Measurements from ENCODE around the gene GPR3.
"Not testable (repeated sequence)": the region's sequence is repeated elsewhere in the genome, so short reads cannot be mapped to it uniquely, and the experiment has no call there.

The GPR3 gene

DNA sequence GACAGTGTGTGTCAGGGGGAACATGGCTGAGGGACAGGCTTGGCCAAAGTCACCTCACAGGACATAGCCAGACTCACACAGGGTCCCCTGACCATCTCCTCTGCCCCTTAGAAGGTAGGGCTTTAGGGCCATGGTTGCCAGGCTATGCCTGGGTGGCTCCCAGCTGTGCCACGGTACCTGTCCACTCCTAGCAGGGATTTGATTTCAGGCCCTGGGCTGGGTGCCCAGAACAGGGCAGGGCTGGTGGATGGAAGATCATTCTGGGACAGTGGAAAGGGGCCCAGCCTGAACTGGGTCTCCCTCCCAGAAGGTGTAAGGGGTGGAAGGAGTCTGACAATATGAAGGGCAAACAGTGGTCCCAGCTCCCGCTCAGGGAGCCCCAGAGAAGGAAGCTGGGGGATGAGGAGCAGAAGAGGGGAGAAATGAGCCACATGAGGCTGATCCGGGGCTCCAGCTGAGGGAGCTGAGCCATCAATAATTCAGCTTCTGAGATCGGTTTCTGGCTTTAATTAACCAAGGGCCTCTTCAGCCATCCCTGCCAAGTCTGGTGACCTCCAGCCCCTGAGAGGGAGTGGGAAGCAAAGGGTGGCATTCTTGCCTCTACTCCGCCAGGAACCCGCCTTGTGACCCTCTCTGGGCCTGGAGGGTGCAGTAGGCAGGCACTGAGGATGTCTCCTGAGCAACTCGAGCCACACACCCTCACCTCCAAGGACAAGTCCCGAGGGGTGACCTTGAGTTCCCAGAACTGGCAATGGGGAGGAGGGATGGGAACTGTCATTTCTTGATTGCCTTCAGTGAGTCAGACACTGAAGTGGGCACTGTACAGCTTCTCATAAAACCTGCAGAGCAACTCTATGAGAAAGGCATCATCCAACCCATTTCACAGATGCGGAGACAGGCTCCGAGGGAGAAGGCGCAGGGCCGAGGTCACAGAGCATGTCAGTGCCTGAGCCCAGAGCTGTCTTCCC lies 11.4 kb upstream of the GPR3 start:
- DNase-seq: no peak

GRCh38 chr1:27381969-27382762 lies 10.3 kb upstream of the GPR3 start:
- DNase-seq: no peak

DNA sequence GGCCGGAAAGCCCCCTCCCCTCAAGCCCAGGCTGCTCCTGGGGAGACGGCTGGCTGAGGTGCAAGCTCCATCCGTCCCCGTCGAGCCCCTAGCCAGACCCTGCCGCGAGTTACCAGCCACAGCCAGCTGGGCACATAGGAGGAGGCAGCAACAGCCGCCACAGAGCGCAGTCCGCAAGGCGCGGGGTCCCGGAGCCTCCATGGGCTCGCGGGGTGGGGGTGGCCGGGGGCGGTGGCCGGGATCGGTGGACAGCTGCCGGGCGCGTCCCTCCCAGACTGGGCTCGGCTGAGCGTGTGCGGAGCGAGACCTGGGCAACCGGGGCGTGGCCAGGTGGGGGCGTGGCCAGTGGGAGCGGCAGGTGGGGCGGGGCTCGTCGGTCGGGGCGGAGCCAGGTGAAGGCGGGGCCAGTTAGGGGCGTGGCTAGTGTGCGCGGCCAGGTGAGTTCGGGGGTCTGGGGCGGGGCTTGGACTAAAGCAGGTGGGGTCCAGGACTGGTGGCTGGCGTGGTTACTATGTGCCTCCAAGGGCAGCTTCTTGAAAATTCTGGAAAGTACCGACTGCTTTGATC lies 9.3 kb upstream of the GPR3 start, which contains the start of gene CD164L2:
CD164L2 (minus strand) TSS at position 295 of the 567 bp plus-strand sequence; CDS start at position 201, 94 bp downstream.
- DNase-seq: no peak

DNA sequence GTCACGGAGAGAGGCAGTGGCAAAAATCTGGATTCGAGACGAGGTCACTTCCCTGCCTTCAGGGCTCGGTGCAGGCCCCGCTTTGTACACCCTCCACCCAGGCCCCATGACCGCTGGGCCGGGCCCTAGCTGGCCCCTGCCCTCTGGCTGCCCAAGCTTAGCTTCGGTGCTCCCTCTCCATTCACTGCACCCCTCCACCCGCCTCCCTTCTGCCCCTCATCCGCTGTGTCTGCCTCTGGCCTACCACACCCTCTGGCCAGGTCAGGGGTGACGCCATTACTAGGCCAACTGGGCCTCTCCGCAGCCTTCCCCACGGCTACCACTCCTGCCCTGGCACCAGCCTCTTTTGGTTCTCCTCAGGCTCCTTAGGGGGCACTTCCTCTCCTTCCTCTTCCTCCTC lies 8.8 kb upstream of the GPR3 start:
- DNase-seq: no peak

GRCh38 chr1:27384797-27385196 lies 7.6 kb upstream of the GPR3 start:
- not testable (repeated sequence) for DNase-seq

GRCh38 chr1:27388337-27389005 lies 4.0 kb upstream of the GPR3 start:
- DNase-seq: no peak

DNA sequence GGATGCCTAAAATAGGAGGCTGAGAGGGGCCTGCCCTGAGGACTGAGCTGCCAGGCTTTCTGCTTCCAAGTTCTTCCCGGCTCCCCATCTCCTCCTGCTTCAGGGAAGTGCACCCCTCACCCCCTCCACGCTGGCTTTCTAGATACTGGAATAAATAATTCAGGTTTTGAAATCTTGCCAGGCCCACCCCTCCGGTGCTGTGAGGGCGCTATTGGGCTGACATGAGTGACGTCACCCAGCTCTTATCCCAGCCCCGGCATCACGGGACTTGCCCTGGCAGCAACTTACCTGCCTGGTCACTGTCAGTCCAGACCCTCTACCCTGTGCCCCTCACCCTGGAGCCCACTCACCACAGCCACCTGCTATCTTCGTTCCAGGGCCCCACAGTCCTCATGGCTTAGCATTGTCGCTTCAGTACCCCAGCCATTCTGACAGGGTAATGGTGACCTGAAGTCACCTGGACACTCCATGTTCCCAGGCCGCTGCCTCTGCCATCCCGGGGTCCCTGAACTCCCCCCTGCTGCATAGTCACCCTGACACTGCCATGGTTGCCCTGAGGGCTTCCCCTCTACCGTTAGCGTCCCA lies 819 bp upstream of the GPR3 start:
- DNase-seq: no peak

DNA sequence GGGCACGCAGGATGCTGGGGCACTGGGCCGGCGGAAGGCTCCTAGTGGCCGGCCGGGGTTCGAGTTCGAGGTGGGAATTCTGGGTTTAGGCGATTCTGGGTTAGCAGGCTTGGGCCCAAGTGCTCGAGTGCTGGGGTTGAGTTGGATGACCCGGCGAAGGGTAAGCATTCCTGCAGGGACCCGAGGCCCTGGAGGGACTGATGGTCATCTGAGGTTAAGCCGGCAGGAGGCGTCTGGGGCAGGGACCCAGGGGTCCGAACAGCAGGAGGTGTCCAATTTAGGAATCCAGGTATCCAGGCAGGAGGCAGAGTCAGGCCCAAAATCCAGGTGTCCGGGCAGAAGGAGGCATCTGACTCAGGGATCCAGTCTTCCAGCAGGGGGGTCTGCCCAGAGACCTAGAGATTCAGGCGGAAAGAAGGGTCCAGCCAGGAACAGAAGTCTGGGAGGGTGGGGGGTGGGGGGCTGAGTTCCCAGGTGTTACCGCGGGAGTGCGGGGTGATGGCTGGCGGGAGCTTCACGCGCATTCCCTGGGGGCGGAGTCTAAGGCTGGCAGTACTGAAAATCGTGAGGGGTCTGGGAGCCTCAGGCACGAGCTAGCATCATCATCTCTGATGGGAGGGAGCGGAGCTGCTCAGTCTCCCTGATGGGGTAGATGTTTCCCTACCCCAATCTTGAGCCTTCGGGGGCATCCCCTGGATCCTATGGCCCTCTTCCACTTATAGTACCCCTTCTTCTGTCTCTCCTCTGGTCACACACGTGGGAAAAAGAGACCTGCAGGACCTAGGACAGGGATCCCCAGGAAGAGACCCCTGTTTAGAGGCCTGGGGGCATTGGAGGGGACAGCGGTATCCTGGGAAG lies 585 bp downstream of the GPR3 start:
- DNase-seq: no peak

DNA sequence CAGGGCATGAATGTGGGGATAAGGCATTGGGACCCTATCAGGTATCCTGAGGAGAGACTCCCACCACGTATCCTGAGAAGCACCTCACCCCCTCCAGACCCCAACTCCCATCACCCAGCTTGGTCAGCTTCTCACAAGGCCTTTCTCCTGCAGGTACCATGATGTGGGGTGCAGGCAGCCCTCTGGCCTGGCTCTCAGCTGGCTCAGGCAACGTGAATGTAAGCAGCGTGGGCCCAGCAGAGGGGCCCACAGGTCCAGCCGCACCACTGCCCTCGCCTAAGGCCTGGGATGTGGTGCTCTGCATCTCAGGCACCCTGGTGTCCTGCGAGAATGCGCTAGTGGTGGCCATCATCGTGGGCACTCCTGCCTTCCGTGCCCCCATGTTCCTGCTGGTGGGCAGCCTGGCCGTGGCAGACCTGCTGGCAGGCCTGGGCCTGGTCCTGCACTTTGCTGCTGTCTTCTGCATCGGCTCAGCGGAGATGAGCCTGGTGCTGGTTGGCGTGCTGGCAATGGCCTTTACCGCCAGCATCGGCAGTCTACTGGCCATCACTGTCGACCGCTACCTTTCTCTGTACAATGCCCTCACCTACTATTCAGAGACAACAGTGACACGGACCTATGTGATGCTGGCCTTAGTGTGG lies 1.3 kb downstream of the GPR3 start:
- DNase-seq: no peak

- no peak for DNase-seq
Observed at GRCh38 chr1:27394282-27394658, 1.8 kb downstream of the GPR3 start.

DNA sequence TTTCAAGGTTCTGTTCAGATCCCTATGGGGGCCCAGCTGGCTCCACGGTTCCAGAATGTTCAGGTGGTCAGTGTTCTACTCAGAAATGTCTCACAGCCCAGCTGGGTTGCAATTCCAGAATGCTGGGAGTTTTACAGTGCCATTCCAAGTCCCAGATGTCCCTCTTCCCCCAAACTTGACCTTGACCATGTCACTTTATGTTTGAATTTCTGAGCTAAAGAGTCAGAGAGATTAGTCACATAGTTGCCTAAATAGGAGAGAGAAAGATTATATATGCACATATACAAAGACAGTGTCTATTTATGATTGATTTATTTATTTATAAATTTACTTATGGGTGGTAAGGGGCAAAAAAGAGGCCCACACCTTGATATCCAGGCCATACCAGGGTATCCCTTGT lies 2.5 kb downstream of the GPR3 start:
- no peak for DNase-seq

DNA sequence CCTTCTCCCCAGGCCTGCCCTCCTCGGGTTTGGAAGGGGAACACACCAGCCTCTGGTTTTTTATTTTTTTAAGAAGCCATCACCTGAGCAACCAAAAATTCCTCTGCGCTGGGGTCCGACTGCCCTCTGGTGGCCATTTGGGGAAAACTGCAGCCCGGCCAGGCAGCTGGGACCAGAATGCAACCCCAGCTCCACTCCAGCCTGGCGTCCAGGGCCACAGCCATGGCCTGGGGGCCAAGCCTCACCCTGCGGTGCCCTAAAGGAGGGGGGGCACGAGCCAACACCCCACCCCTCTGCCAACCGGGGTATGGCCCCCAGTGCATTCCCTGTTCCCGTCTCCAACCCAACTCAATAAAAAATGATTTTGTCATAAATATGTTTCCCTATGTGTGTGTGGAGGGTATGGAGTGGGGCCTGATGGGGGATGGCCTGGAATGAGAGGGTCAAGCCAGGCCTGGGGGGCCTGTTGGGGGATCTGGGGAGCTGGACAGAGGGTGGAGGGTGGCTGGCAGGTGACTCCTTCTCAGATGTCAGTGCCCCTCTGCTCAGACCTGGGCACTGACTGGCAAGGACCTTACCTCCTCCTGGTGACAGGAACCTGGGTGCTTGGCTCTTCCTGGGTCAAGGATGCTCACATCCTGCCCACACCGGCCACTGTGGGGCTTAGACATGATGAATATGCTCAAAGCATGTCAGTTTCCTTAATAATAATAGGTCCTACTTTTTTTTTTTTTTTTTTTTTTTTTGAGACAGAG lies 3.2 kb downstream of the GPR3 start:
- DNase-seq: peak; percentile 85

DNA sequence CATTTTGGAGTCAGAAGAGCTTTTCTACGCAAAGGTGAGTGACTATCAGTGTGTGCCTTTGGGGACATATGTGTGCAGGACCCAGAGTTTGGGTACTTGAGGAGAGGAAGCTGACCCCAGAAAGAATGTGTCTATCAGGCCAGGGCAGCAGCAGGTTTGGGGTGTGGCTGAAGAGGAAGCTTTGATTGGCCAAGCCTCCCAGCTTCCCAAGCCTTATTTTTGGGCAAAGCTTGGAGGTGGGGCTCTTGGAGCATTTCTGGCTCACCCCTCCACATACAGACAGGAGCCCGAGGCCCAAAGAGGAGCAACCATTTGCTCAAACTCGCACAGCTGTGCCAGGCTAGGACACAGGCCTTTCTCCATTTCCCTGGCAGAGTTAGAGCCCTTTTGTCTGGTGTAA lies 4.7 kb downstream of the GPR3 start:
- no peak for DNase-seq

DNA sequence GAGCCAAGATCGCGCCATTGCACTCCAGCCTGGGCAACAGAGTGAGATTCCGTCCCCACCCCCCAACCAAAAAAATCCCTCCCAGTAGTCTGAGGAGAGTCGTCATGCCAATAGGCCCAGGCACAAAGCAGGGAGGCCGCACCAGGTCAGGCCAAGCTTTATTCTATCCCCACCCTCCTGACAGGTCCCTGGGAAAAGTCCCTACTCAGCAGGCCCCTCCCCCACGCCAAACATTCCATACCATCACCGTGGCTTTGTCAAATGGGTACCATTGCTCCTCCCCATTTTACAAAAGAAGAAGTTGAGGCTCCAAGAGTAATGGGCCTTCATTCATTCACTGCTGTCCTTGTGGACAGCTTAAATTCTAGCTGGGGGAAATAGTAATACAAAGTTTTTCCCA lies 5.3 kb downstream of the GPR3 start:
- DNase-seq: no peak

GRCh38 chr1:27398405-27399149 lies 6.2 kb downstream of the GPR3 start:
- DNase-seq: no peak

- DNase-seq: no peak
Observed at GRCh38 chr1:27399251-27400025, 7.0 kb downstream of the GPR3 start.

DNA sequence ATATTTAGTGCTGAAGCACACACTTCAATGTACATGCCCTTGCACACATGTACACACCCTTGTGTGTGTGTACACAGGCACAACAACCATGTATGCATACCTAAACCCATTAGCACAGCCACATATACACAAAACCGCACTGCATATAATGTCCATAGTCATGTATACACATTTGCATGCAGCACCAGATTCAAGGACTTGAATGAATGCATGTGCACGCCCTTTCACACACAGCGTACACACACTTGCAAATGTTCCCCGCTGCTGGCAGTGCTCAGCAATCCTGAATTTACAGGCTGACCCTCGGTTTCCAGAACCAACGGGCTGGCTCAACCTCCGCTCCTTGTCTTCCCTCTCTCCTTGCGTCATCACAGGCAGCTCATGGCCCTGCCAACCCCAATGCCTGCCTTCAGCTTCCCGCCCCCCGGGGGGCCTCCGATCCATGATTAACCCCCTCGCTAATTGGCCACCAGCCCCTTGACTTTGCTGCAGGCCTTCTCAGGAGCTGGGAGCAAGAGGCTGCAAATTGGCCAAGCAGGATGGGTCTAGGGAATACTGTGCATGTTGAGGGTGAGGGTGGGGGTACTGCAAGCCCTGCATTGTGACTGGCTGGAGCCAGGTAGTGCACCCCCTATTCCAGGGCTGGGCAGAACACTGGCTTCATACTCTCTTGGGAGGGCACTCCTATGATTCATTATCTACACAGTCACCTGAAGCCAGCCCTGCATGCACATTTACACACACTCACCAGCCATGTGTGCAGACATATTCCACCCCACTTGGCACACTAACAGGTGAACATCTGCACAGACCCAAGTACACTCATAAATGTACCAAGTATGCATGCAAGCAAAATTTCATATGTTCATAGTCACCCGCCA lies 7.9 kb downstream of the GPR3 start:
- DNase-seq: no peak

- DNase-seq: no peak
Observed at GRCh38 chr1:27400963-27401341, 8.5 kb downstream of the GPR3 start.

All from right forelimb (tissue), 1 donor.